Thyroid gland (tissue), 4 donors: ENCODE measurements around the gene EFCAB5.

ENCODE experiments used
- CTCF ChIP-seq, 6 experiments: fragments of 200-600 bp in 3 of 6; fragments of 450-650 bp in 3 of 6; sonication (generic) in 3 of 6; IDR thresholded peaks; one replicate each; pipeline ENCODE4 v1.5.1; 2016 to 2019; ENCODE audit warnings: antibody characterized with exemption in 6 of 6, mild to moderate bottlenecking in 2 of 6, inconsistent platforms in 1 of 6, moderate library complexity in 1 of 6
- POLR2A ChIP-seq, 2 donors: fragments of 450-650 bp; IDR thresholded peaks; one replicate each; pipeline ENCODE4 v1.6.1; 2017; ENCODE audit warnings: antibody characterized with exemption in 2 of 2, mild to moderate bottlenecking in 2 of 2, moderate library complexity in 1 of 2

GRCh38 chr17:30021708-30022317 is 80.4 kb downstream of the EFCAB5 start:
- TF ChIP-seq CTCF (IDR thresholded peaks at IDR 0.05) (peak; percentile 53 to 81 (median 68)), POLR2A (IDR thresholded peaks at IDR 0.05) (no peak)
